GM18502 (cell line): ENCODE results near the gene ASB1.

Source experiments
- ATAC-seq: cut with Tn5 transposase; IDR thresholded peaks from one replicate; pipeline ENCODE4 v1.9.1; 2021; ENCODE audit warnings: mild to moderate bottlenecking; ENCODE audit not compliant: unreplicated experiment, poor library complexity

ASB1 gene

GRCh38 chr2:238422285-238422684, 4.4 kb upstream of the ASB1 start:
- no peak for ATAC-seq

GRCh38 chr2:238422940-238423339, 3.8 kb upstream of the ASB1 start:
- no peak for ATAC-seq

- no peak for ATAC-seq
These were observed 3.0 kb upstream of the ASB1 start for GRCh38 chr2:238423561-238424312.

- no peak for ATAC-seq
These were observed 2.4 kb upstream of the ASB1 start for GRCh38 chr2:238424313-238424700.

GRCh38 chr2:238425505-238425978, 1.2 kb upstream of the ASB1 start:
- no peak for ATAC-seq

GRCh38 chr2:238425979-238426567, 654 bp upstream of the ASB1 start:
- peak; percentile 12 for ATAC-seq

GRCh38 chr2:238427435-238428162, 872 bp downstream of the ASB1 start:
- ATAC-seq = peak; percentile 8

GRCh38 chr2:238428866-238429265, 2.1 kb downstream of the ASB1 start:
- no peak for ATAC-seq

- ATAC-seq = no peak
These were observed 4.1 kb downstream of the ASB1 start for GRCh38 chr2:238430781-238431180.

GRCh38 chr2:238431456-238431855, 4.7 kb downstream of the ASB1 start:
- ATAC-seq = no peak

GRCh38 chr2:238433300-238433915, 6.7 kb downstream of the ASB1 start:
- ATAC-seq = no peak

GRCh38 chr2:238433941-238434845, 7.5 kb downstream of the ASB1 start:
- no peak for ATAC-seq

- ATAC-seq = no peak
These were observed 8.4 kb downstream of the ASB1 start for GRCh38 chr2:238434846-238435751.

GRCh38 chr2:238435752-238436096, 9.0 kb downstream of the ASB1 start:
- no peak for ATAC-seq

GRCh38 chr2:238438856-238439849, 12.4 kb downstream of the ASB1 start:
- ATAC-seq = no peak

- ATAC-seq = no peak
These were observed 13.2 kb downstream of the ASB1 start for GRCh38 chr2:238439917-238440316.

- ATAC-seq = no peak
These were observed 13.6 kb downstream of the ASB1 start for GRCh38 chr2:238440331-238440730.

GRCh38 chr2:238440767-238441166, 14.0 kb downstream of the ASB1 start:
- ATAC-seq = no peak
